Measurements from ENCODE around the gene RAB22A.

DNA sequence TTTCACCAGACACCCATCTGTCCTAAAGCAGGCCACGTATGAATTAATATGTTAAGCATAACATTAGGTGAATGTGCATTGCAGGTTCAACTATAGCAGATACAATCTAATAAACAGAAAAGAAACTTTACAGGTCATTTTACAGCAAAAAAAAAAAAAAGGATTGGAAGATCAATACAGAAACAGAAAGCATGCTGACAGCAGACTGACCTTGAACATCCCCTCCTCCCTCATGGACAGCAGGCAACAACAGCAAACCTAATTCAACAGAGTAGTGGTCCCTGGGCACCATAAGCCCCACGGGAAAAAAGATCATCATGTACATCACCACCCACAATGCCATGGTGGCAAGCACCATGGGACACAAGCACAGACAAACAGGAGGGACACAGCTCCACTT, 12.1 kb upstream of the RAB22A start:
- TF ChIP-seq, protein P1, sequence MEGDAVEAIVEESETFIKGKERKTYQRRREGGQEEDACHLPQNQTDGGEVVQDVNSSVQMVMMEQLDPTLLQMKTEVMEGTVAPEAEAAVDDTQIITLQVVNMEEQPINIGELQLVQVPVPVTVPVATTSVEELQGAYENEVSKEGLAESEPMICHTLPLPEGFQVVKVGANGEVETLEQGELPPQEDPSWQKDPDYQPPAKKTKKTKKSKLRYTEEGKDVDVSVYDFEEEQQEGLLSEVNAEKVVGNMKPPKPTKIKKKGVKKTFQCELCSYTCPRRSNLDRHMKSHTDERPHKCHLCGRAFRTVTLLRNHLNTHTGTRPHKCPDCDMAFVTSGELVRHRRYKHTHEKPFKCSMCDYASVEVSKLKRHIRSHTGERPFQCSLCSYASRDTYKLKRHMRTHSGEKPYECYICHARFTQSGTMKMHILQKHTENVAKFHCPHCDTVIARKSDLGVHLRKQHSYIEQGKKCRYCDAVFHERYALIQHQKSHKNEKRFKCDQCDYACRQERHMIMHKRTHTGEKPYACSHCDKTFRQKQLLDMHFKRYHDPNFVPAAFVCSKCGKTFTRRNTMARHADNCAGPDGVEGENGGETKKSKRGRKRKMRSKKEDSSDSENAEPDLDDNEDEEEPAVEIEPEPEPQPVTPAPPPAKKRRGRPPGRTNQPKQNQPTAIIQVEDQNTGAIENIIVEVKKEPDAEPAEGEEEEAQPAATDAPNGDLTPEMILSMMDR (IDR thresholded peaks at IDR 0.05), result no peak
- no peak for TF ChIP-seq POLR2A (IDR thresholded peaks at IDR 0.05)
